IMR-90 (cell line): Measurements from ENCODE around the gene KCNK7.

Experiments
- CEBPB ChIP-seq: IDR thresholded peaks from 2 replicates; pipeline ENCODE4 v1.6.1; 2012; ENCODE audit warnings: low read depth, low read length, improper control_type of control experiment
- MXI1 ChIP-seq: IDR thresholded peaks from 2 replicates; pipeline ENCODE4 v1.6.1; 2012; ENCODE audit warnings: low read depth, mild to moderate bottlenecking, low read length, moderate library complexity, borderline replicate concordance
- POLR2A ChIP-seq: IDR thresholded peaks from 2 replicates; pipeline ENCODE4 v1.6.1; 2012; ENCODE audit warnings: mild to moderate bottlenecking, low read depth, low read length
- RAD21 ChIP-seq: IDR thresholded peaks from 2 replicates; pipeline ENCODE4 v1.6.1; 2012; ENCODE audit warnings: low read length, improper control_type of control experiment
- RFX5 ChIP-seq: IDR thresholded peaks from 2 replicates; pipeline ENCODE4 v1.8.0; 2012; ENCODE audit warnings: low read depth, mild to moderate bottlenecking, low read length, moderate library complexity
- TF ChIP-seq, protein P1 (sequence below): conservative IDR thresholded peaks from 2 replicates; pipeline ENCODE4 v1.5.1; 2012; ENCODE audit warnings: mild to moderate bottlenecking, low read depth, low read length, improper control_type of control experiment
- TF ChIP-seq, protein P2 (sequence below): fragments of 150-350 bp; IDR thresholded peaks from 2 replicates; pipeline ENCODE4 v1.6.1; 2017; ENCODE audit warnings: mild to moderate bottlenecking, antibody characterized with exemption, low read length, low read depth

DNA sequence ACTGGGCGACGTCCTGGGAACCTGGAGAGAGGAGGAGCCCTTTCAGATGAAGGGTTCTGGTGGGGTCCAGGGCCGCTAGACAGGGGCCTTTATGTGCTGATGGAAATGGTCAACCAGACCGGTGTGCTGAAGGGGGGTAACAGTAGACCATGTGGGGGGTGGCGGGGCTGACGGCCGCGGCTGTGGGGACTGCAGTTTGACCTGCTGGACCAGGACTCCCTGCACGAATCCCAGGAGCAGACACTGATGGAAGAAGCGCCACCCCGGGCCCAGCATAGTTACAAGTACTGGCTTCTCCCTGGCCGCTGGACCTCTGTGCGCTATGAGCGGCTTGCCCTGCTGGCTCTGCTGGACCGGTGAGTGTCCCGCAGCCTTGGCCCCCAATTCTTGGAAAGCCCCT, 26.4 kb upstream of the KCNK7 start:
- TF ChIP-seq POLR2A (no peak), MXI1 (no peak), RFX5 (no peak), CEBPB (no peak), RAD21 (no peak)
- TF ChIP-seq, protein P1, sequence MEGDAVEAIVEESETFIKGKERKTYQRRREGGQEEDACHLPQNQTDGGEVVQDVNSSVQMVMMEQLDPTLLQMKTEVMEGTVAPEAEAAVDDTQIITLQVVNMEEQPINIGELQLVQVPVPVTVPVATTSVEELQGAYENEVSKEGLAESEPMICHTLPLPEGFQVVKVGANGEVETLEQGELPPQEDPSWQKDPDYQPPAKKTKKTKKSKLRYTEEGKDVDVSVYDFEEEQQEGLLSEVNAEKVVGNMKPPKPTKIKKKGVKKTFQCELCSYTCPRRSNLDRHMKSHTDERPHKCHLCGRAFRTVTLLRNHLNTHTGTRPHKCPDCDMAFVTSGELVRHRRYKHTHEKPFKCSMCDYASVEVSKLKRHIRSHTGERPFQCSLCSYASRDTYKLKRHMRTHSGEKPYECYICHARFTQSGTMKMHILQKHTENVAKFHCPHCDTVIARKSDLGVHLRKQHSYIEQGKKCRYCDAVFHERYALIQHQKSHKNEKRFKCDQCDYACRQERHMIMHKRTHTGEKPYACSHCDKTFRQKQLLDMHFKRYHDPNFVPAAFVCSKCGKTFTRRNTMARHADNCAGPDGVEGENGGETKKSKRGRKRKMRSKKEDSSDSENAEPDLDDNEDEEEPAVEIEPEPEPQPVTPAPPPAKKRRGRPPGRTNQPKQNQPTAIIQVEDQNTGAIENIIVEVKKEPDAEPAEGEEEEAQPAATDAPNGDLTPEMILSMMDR: no peak
- TF ChIP-seq, protein P2, sequence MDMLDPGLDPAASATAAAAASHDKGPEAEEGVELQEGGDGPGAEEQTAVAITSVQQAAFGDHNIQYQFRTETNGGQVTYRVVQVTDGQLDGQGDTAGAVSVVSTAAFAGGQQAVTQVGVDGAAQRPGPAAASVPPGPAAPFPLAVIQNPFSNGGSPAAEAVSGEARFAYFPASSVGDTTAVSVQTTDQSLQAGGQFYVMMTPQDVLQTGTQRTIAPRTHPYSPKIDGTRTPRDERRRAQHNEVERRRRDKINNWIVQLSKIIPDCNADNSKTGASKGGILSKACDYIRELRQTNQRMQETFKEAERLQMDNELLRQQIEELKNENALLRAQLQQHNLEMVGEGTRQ: no peak
